Measurements from ENCODE around the gene SELENOO. TPM values are rescaled to one million over a fixed set of nuclear protein-coding genes. Genes with fewer than 3 reads are reported as not detected.

Gene SELENOO
- total RNA-seq, 1 experiment from 2014 or later = 19.0 TPM

DNA sequence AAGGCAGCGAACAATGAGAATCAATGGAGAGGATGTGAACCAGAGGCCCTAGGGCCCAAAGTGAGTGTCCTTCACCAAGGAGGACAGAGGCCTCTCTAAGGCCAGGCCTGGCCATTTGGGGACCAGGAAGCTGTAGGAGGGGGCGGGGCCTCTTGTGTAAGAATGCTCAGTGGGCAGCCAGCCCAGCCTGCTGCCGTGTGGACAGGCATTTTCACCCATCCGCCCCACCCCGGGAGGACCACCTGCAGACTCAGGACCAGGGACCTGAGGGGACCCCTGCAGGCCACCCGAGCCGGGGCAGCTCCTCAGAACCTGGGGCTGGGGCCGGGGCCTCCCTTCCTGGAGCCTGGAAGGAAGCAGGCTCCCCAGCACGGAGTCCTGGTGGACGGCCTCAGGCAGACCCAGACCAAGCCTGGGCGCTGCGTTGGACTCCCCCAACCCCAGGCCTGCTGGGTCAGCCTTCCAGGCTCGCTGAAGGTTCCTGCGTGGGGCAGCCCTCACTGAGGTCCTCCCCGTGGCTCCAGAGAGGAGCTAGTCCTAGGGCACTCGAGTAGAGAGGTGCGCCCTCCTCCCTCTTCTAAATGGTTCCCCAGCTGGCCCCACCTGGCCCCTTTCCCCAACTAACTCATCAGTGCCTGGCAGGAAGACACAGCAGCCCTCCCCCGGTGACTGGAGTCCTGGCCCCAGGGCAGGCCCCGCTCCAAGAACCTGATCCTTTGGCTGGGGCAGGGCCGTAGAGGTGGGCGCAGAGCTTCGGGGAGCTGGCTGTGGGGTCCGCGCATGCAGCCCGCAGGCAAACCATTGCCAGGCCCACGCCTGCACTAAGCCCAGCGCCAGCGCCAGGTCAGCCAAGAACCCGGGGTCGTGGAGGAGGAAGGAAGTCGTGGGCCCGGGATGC lies 16.6 kb upstream of the SELENOO start:
- no peak overlapping the region for H3K18ac ChIP-seq (ENCODE audit: insufficient read length, low read depth, low read length)
- peaks cover 0 to 5% (median 2%) of the 10 kb centered on the region in 3 experiments; a peak in 3 of 7 replicates for H3K36me3 Mint-ChIP-seq (ENCODE audit: insufficient read depth in 1 of 3, low read depth in 3 of 3)
- WGBS (ENCODE audit: extremely low coverage, insufficient read length, low lambda C conversion rate) = no CpG with 5 or more reads among the region's 32 CpGs
- H4K91ac ChIP-seq (ENCODE audit: insufficient read length, low read depth, low read length) = no peak overlapping the region
- H3K4me2 ChIP-seq (ENCODE audit: insufficient read depth, insufficient read length, low read length) = peak overlapping the region; percentile 93
- no peaks in the 10 kb centered on the region for H4K20me1 ChIP-seq (ENCODE audit: control insufficient read depth, insufficient read depth, insufficient read length)
- peak overlapping the region; percentile 56 to 63; a peak in 3 of 5 replicates for H3K4me3 Mint-ChIP-seq
- no peak overlapping the region for H4K5ac ChIP-seq (ENCODE audit: insufficient read length, low read depth, low read length)
- H3K27ac ChIP-seq (ENCODE audit: insufficient read length, low read depth, low read length) = no peak overlapping the region
- no peaks in the 10 kb centered on the region; a peak in 2 of 5 replicates for H3K9me3 Mint-ChIP-seq
- no peak overlapping the region for H2BK12ac ChIP-seq (ENCODE audit: insufficient read length, low read depth, low read length)
- no peak overlapping the region; a peak in 1 of 7 replicates for H3K27ac Mint-ChIP-seq
- H3K9me3 ChIP-seq (ENCODE audit: control insufficient read depth, low read depth, low read length) = no peaks in the 10 kb centered on the region
- H3K14ac ChIP-seq (ENCODE audit: insufficient read depth, low read length) = no peak overlapping the region
- no peak overlapping the region for H2BK5ac ChIP-seq (ENCODE audit: insufficient read length, low read length)
- H3K23ac ChIP-seq (ENCODE audit: insufficient read length, low read depth, low read length) = no peak overlapping the region
- H2BK20ac ChIP-seq (ENCODE audit: low read depth, low read length, poor library complexity, severe bottlenecking) = no peak overlapping the region
- peaks cover 17% of the 10 kb centered on the region for H3K23me2 ChIP-seq (ENCODE audit: insufficient read length, low read depth, low read length, poor library complexity, severe bottlenecking)
- H3K4ac ChIP-seq (ENCODE audit: low read depth, low read length) = no peak overlapping the region
- no peak overlapping the region for H3K9ac ChIP-seq (ENCODE audit: extremely low read depth, insufficient read length, low read length)
- H2BK15ac ChIP-seq (ENCODE audit: low read depth, low read length) = no peak overlapping the region
- no peak overlapping the region for H3K56ac ChIP-seq (ENCODE audit: insufficient read length, low read depth, low read length)
- no peak overlapping the region for H2AK5ac ChIP-seq (ENCODE audit: insufficient read length, low read length)
- no peak overlapping the region for H3T11ph ChIP-seq (ENCODE audit: low read length)
- peaks cover 8 to 13% of the 10 kb centered on the region in 2 experiments for H3K4me1 Mint-ChIP-seq
- H2BK120ac ChIP-seq (ENCODE audit: low read depth, low read length, poor library complexity, severe bottlenecking) = no peak overlapping the region
- H3K27me3 Mint-ChIP-seq (ENCODE audit: low read depth) = no peaks in the 10 kb centered on the region; the same call in none of the 2 replicates
- peaks cover 5% of the 10 kb centered on the region; the same call in 1 of the 2 replicates for H3K79me2 ChIP-seq (ENCODE audit: insufficient read depth, low read length)
- H2AFZ ChIP-seq (ENCODE audit: low read length) = no peak overlapping the region
- TF ChIP-seq, protein P1, sequence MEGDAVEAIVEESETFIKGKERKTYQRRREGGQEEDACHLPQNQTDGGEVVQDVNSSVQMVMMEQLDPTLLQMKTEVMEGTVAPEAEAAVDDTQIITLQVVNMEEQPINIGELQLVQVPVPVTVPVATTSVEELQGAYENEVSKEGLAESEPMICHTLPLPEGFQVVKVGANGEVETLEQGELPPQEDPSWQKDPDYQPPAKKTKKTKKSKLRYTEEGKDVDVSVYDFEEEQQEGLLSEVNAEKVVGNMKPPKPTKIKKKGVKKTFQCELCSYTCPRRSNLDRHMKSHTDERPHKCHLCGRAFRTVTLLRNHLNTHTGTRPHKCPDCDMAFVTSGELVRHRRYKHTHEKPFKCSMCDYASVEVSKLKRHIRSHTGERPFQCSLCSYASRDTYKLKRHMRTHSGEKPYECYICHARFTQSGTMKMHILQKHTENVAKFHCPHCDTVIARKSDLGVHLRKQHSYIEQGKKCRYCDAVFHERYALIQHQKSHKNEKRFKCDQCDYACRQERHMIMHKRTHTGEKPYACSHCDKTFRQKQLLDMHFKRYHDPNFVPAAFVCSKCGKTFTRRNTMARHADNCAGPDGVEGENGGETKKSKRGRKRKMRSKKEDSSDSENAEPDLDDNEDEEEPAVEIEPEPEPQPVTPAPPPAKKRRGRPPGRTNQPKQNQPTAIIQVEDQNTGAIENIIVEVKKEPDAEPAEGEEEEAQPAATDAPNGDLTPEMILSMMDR (conservative IDR thresholded peaks at IDR 0.05) = no peak; the same call in 2 of the 3 replicates
- no peaks in the 10 kb centered on the region for H3K79me1 ChIP-seq (ENCODE audit: insufficient read depth, low read depth, low read length, poor library complexity, severe bottlenecking)
- H3K4me1 ChIP-seq (ENCODE audit: insufficient read depth, low read length) = no peaks in the 10 kb centered on the region
- no peak for DNase-seq
- H3K27me3 ChIP-seq (ENCODE audit: insufficient read depth, low read length) = no peaks in the 10 kb centered on the region
- no peak overlapping the region for H4K8ac ChIP-seq (replicated peaks; ENCODE audit: insufficient read length, low read depth, low read length)

All from H9 (cell line).